ENCODE results near the gene SLC22A23. TPM values are rescaled to one million over a fixed set of nuclear protein-coding genes. Genes with fewer than 3 reads are reported as not detected.

The SLC22A23 gene
- polyA plus RNA-seq, 1 donor (not counting 4 experiments of a cell fraction or from before 2014, with no cell fraction given): 4.3 TPM

GRCh38 chr6:3283641-3284435, 173.0 kb downstream of the SLC22A23 start:
- no peak overlapping the region for H3K9ac ChIP-seq (ENCODE audit: control insufficient read depth, extremely low read depth, insufficient read depth, low read length)
- H4K20me1 ChIP-seq (ENCODE audit: control insufficient read depth, extremely low read depth, insufficient read depth, low read length): peaks cover 4% of the 10 kb centered on the region
- H3K79me2 ChIP-seq (ENCODE audit: control insufficient read depth, insufficient read depth, low read length): no peaks in the 10 kb centered on the region
- peaks cover 12% of the 10 kb centered on the region for H3K4me1 ChIP-seq (ENCODE audit: control insufficient read depth, extremely low read depth, insufficient read depth, low read length)
- no peak overlapping the region for H2AFZ ChIP-seq (ENCODE audit: control insufficient read depth, low read length)
- no peak overlapping the region for H3K4me2 ChIP-seq (ENCODE audit: control insufficient read depth, extremely low read depth, insufficient read depth, low read depth, low read length)
- H3K9me3 ChIP-seq (ENCODE audit: control insufficient read depth, low read depth, low read length): no peaks in the 10 kb centered on the region
- no peaks in the 10 kb centered on the region for H3K27me3 ChIP-seq (ENCODE audit: control insufficient read depth, extremely low read depth, insufficient read depth, low read length)
- no peak overlapping the region for H3K27ac ChIP-seq (ENCODE audit: control insufficient read depth, insufficient read depth, low read length)
- peaks cover 0 to 10% of the 10 kb centered on the region in 2 experiments for H3K36me3 ChIP-seq (ENCODE audit: control insufficient read depth in 2 of 2, extremely low read depth in 1 of 2, insufficient read depth in 2 of 2, low read length in 2 of 2)
- no peak for FAIRE-seq
- TF ChIP-seq CTCF (optimal IDR thresholded peaks at IDR 0.05 in 1 of 3, IDR thresholded peaks at IDR 0.05 in 1 of 3, conservative IDR thresholded peaks at IDR 0.05 in 1 of 3; ENCODE audit: extremely low read depth in 1 of 3, insufficient read depth in 2 of 3, low read length in 3 of 3): no peak
- no peak for TF ChIP-seq EZH2 (IDR thresholded peaks at IDR 0.05; ENCODE audit: low read length)
- no peak overlapping the region for H3K4me3 ChIP-seq (ENCODE audit: control insufficient read depth in 2 of 3, extremely low read depth in 1 of 3, insufficient read depth in 2 of 3, low read depth in 1 of 3, low read length in 3 of 3)
- H3K9me1 ChIP-seq (ENCODE audit: control insufficient read depth, extremely low read depth, insufficient read depth, low read length): no peaks in the 10 kb centered on the region
- no peak for DNase-seq (ENCODE audit: low read depth, low spot score)
- dilution Hi-C loops (cut with MboI; ENCODE audit: extremely low pct_ligation_motif_present, low sequenced_read_pairs): no loop called here

GRCh38 chr6:3283241-3283640, 173.6 kb downstream of the SLC22A23 start:
- peaks cover 12% of the 10 kb centered on the region for H3K4me1 ChIP-seq (ENCODE audit: control insufficient read depth, extremely low read depth, insufficient read depth, low read length)
- DNase-seq (ENCODE audit: low read depth, low spot score) (no peak), FAIRE-seq (no peak)
- no peak overlapping the region for H3K4me2 ChIP-seq (ENCODE audit: control insufficient read depth, extremely low read depth, insufficient read depth, low read depth, low read length)
- no peaks in the 10 kb centered on the region for H3K9me3 ChIP-seq (ENCODE audit: control insufficient read depth, low read depth, low read length)
- no peak overlapping the region for H3K27ac ChIP-seq (ENCODE audit: control insufficient read depth, insufficient read depth, low read length)
- no peak overlapping the region for H3K9ac ChIP-seq (ENCODE audit: control insufficient read depth, extremely low read depth, insufficient read depth, low read length)
- no peaks in the 10 kb centered on the region for H3K27me3 ChIP-seq (ENCODE audit: control insufficient read depth, extremely low read depth, insufficient read depth, low read length)
- no peaks in the 10 kb centered on the region for H3K79me2 ChIP-seq (ENCODE audit: control insufficient read depth, insufficient read depth, low read length)
- H3K9me1 ChIP-seq (ENCODE audit: control insufficient read depth, extremely low read depth, insufficient read depth, low read length): no peaks in the 10 kb centered on the region
- H3K36me3 ChIP-seq (ENCODE audit: control insufficient read depth in 2 of 2, extremely low read depth in 1 of 2, insufficient read depth in 2 of 2, low read length in 2 of 2): peaks cover 0 to 10% of the 10 kb centered on the region in 2 experiments
- no peak overlapping the region for H3K4me3 ChIP-seq (ENCODE audit: control insufficient read depth in 2 of 3, extremely low read depth in 1 of 3, insufficient read depth in 2 of 3, low read depth in 1 of 3, low read length in 3 of 3)
- peaks cover 4% of the 10 kb centered on the region for H4K20me1 ChIP-seq (ENCODE audit: control insufficient read depth, extremely low read depth, insufficient read depth, low read length)
- no peak overlapping the region for H2AFZ ChIP-seq (ENCODE audit: control insufficient read depth, low read length)
- dilution Hi-C loops (cut with MboI; ENCODE audit: extremely low pct_ligation_motif_present, low sequenced_read_pairs): no loop called here
- TF ChIP-seq EZH2 (IDR thresholded peaks at IDR 0.05; ENCODE audit: low read length) (no peak), CTCF (optimal IDR thresholded peaks at IDR 0.05 in 1 of 3, IDR thresholded peaks at IDR 0.05 in 1 of 3, conservative IDR thresholded peaks at IDR 0.05 in 1 of 3; ENCODE audit: extremely low read depth in 1 of 3, insufficient read depth in 2 of 3, low read length in 3 of 3) (no peak)

All from keratinocyte (primary cell).